Measurements from ENCODE around the gene FXR2. TPM values are rescaled to one million over a fixed set of nuclear protein-coding genes. Genes with fewer than 3 reads are reported as not detected.

FXR2 gene
- total and polyA plus RNA-seq, 9 of the 15 experiments (the other 6 are each of a cell fraction or from before 2014, with no cell fraction given), result 2.0 to 49.3 (median 24.5) TPM

DNA sequence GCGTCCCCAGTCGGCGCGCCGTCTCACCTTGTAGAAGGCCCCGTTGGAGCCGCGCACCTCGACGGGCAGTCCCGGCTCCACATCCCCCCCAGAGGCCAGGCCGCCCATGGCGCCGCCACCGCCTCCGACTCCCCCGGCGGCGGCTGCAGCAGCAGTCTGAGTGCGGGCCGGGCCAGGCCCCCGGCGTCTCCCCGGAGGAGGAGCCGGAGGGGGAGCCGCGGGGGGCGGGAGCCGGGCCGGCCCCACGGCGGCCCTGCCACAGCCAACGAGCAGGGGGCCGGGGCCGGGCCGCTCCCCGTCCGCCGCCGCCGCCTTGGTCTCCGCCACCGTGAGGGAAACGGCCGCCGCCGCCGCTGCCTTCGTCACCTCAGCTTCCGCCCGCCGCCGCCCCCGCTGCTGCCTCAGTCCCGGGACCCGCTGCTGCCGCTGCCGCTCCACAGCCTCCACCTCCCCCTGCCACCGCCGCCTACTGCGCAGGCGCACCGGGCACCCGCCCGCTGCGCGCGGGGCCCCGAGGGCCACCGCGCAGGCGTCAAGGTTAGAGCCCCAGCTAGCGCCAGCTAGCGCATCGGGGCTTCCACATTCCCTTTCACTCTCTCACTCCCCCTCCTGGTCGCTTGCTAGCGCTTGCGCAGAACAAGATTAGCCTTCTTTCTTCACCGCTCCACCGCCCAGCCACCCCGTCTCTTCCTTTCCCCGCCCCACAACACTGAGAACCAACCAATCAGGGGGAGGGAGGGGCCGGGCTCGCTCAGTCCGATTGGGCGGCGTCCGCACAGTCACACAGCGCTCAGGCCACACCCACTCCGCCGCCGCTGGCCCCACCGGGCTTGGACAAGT lies at the start of gene FXR2 (continued):
- TF ChIP-seq JUN (IDR thresholded peaks at IDR 0.05; ENCODE audit: borderline replicate concordance, low read depth, low read length) (0 out of 2 replicates have a peak, but pooled peaks have one; percentile 3), JUN (CRISPR knock-in tag; IDR thresholded peaks at IDR 0.05; ENCODE audit: borderline replicate concordance) (no peak), ZNF780A (CRISPR knock-in tag; IDR thresholded peaks at IDR 0.05) (no peak), NUFIP1 (IDR thresholded peaks at IDR 0.05; ENCODE audit: partially characterized antibody) (no peak), NONO (IDR thresholded peaks at IDR 0.05; ENCODE audit: low read depth in 2 of 2, low read length in 1 of 2) (no peak; a peak in 1 of 4 replicates), LCOR (CRISPR knock-in tag; IDR thresholded peaks at IDR 0.05) (peak; percentile 65; the same call in 1 of the 2 replicates), CXXC5 (CRISPR knock-in tag; IDR thresholded peaks at IDR 0.05) (peak; percentile 36), XRCC5 (IDR thresholded peaks at IDR 0.05; ENCODE audit: low read depth, low read length) (peak; percentile 54; the same call in 1 of the 2 replicates), SMAD1 (IDR thresholded peaks at IDR 0.05; ENCODE audit: low read depth, low read length, partially characterized antibody) (no peak)
- TF ChIP-seq, protein P1, sequence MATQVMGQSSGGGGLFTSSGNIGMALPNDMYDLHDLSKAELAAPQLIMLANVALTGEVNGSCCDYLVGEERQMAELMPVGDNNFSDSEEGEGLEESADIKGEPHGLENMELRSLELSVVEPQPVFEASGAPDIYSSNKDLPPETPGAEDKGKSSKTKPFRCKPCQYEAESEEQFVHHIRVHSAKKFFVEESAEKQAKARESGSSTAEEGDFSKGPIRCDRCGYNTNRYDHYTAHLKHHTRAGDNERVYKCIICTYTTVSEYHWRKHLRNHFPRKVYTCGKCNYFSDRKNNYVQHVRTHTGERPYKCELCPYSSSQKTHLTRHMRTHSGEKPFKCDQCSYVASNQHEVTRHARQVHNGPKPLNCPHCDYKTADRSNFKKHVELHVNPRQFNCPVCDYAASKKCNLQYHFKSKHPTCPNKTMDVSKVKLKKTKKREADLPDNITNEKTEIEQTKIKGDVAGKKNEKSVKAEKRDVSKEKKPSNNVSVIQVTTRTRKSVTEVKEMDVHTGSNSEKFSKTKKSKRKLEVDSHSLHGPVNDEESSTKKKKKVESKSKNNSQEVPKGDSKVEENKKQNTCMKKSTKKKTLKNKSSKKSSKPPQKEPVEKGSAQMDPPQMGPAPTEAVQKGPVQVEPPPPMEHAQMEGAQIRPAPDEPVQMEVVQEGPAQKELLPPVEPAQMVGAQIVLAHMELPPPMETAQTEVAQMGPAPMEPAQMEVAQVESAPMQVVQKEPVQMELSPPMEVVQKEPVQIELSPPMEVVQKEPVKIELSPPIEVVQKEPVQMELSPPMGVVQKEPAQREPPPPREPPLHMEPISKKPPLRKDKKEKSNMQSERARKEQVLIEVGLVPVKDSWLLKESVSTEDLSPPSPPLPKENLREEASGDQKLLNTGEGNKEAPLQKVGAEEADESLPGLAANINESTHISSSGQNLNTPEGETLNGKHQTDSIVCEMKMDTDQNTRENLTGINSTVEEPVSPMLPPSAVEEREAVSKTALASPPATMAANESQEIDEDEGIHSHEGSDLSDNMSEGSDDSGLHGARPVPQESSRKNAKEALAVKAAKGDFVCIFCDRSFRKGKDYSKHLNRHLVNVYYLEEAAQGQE (IDR thresholded peaks at IDR 0.05; ENCODE audit: borderline replicate concordance), result peak; percentile 13; the same call in 1 of the 2 replicates
- TF ChIP-seq, protein P1 (CRISPR knock-in tag; IDR thresholded peaks at IDR 0.05; ENCODE audit: low read depth), result no peak
- TF ChIP-seq, protein P2, sequence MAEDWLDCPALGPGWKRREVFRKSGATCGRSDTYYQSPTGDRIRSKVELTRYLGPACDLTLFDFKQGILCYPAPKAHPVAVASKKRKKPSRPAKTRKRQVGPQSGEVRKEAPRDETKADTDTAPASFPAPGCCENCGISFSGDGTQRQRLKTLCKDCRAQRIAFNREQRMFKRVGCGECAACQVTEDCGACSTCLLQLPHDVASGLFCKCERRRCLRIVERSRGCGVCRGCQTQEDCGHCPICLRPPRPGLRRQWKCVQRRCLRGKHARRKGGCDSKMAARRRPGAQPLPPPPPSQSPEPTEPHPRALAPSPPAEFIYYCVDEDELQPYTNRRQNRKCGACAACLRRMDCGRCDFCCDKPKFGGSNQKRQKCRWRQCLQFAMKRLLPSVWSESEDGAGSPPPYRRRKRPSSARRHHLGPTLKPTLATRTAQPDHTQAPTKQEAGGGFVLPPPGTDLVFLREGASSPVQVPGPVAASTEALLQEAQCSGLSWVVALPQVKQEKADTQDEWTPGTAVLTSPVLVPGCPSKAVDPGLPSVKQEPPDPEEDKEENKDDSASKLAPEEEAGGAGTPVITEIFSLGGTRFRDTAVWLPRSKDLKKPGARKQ (CRISPR knock-in tag; IDR thresholded peaks at IDR 0.05), result no peak
- TF ChIP-seq, protein P3, sequence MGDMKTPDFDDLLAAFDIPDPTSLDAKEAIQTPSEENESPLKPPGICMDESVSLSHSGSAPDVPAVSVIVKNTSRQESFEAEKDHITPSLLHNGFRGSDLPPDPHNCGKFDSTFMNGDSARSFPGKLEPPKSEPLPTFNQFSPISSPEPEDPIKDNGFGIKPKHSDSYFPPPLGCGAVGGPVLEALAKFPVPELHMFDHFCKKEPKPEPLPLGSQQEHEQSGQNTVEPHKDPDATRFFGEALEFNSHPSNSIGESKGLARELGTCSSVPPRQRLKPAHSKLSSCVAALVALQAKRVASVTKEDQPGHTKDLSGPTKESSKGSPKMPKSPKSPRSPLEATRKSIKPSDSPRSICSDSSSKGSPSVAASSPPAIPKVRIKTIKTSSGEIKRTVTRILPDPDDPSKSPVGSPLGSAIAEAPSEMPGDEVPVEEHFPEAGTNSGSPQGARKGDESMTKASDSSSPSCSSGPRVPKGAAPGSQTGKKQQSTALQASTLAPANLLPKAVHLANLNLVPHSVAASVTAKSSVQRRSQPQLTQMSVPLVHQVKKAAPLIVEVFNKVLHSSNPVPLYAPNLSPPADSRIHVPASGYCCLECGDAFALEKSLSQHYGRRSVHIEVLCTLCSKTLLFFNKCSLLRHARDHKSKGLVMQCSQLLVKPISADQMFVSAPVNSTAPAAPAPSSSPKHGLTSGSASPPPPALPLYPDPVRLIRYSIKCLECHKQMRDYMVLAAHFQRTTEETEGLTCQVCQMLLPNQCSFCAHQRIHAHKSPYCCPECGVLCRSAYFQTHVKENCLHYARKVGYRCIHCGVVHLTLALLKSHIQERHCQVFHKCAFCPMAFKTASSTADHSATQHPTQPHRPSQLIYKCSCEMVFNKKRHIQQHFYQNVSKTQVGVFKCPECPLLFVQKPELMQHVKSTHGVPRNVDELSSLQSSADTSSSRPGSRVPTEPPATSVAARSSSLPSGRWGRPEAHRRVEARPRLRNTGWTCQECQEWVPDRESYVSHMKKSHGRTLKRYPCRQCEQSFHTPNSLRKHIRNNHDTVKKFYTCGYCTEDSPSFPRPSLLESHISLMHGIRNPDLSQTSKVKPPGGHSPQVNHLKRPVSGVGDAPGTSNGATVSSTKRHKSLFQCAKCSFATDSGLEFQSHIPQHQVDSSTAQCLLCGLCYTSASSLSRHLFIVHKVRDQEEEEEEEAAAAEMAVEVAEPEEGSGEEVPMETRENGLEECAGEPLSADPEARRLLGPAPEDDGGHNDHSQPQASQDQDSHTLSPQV (IDR thresholded peaks at IDR 0.05), result no peak

All from K562 (cell line).